ENCODE results near the gene WDFY4.

GRCh38 chr10:48760983-48761382, 76.3 kb downstream of the WDFY4 start:
- TF ChIP-seq EZH2 (IDR thresholded peaks at IDR 0.05; ENCODE audit: insufficient read depth, poor library complexity, severe bottlenecking) (no peak), EZH2phosphoT487 (IDR thresholded peaks at IDR 0.05; ENCODE audit: insufficient read depth, low read depth) (no peak)
